ENCODE results near the gene WHAMM.

WHAMM gene

GRCh38 chr15:82839136-82839535 lies 29.7 kb downstream of the WHAMM start:
- TF ChIP-seq ZFP3 (CRISPR knock-in tag; IDR thresholded peaks at IDR 0.05) (no peak), PPARA (CRISPR knock-in tag; IDR thresholded peaks at IDR 0.05; ENCODE audit: borderline replicate concordance) (no peak), POU6F1 (CRISPR knock-in tag; IDR thresholded peaks at IDR 0.05; ENCODE audit: borderline replicate concordance, low read depth) (no peak), TOX (CRISPR knock-in tag; IDR thresholded peaks at IDR 0.05; ENCODE audit: borderline replicate concordance) (no peak), BACH2 (CRISPR knock-in tag; IDR thresholded peaks at IDR 0.05; ENCODE audit: borderline replicate concordance) (no peak), ZC3H10 (CRISPR knock-in tag; IDR thresholded peaks at IDR 0.05) (no peak), CSRNP3 (CRISPR knock-in tag; IDR thresholded peaks at IDR 0.05) (no peak), ZNF565 (CRISPR knock-in tag; conservative IDR thresholded peaks at IDR 0.05; ENCODE audit: low read depth) (no peak), CREB5 (CRISPR knock-in tag; IDR thresholded peaks at IDR 0.05; ENCODE audit: low read depth) (no peak), ARNTL (CRISPR knock-in tag; IDR thresholded peaks at IDR 0.05; ENCODE audit: borderline replicate concordance, low read depth) (no peak), GLIS3 (CRISPR knock-in tag; IDR thresholded peaks at IDR 0.05) (no peak), RARB (CRISPR knock-in tag; IDR thresholded peaks at IDR 0.05) (no peak), ZFP30 (CRISPR knock-in tag; IDR thresholded peaks at IDR 0.05) (no peak), SNAI2 (CRISPR knock-in tag; IDR thresholded peaks at IDR 0.05) (no peak), ESRRG (CRISPR knock-in tag; IDR thresholded peaks at IDR 0.05) (no peak), ISL1 (CRISPR knock-in tag; IDR thresholded peaks at IDR 0.05) (no peak), PATZ1 (CRISPR knock-in tag; IDR thresholded peaks at IDR 0.05; ENCODE audit: borderline replicate concordance) (no peak), TSHZ2 (CRISPR knock-in tag; IDR thresholded peaks at IDR 0.05) (no peak)
- ATAC-seq = no peak

DNA sequence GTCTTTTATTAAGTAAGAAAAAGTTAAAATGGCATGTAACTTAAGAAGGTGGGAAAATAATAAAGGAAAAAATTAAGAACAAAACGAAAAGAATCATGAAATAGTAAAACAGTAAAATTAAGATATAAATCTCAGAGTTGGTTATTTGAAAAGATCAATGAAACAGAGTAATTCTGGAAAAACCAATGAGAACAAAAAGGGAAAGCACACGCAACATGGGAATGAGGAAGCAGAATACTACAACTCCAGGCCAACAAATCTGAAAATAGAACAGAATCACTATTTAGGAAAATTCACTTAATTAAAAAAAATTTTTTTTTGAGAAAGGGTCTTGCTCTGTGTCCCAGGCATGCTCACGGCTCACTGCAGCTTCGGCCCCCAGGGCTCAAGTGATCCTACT lies 30.7 kb downstream of the WHAMM start:
- TF ChIP-seq ZFP3 (CRISPR knock-in tag; IDR thresholded peaks at IDR 0.05) (no peak), OSR1 (CRISPR knock-in tag; IDR thresholded peaks at IDR 0.05) (no peak), RARB (CRISPR knock-in tag; IDR thresholded peaks at IDR 0.05) (no peak)
- no peak for ATAC-seq

- no peak for ATAC-seq
Observed at GRCh38 chr15:82843566-82843965, 34.1 kb downstream of the WHAMM start.

More at GRCh38 chr15:82843566-82843965, 34.1 kb downstream of the WHAMM start:
- no peak for TF ChIP-seq CREB5 (CRISPR knock-in tag; IDR thresholded peaks at IDR 0.05; ENCODE audit: low read depth)
- TF ChIP-seq ZFP3 (CRISPR knock-in tag; IDR thresholded peaks at IDR 0.05) = no peak

Data from SK-N-SH treated with all-trans-retinoic acid at 6 μM for 48 hours (cell line).